CD4-positive, alpha-beta memory T cell (primary cell): ENCODE measurements around the gene PLEKHF1. TPM values are rescaled to one million over a fixed set of nuclear protein-coding genes. Genes with fewer than 3 reads are reported as not detected.
"Not testable (repeated sequence)": the region's sequence is repeated elsewhere in the genome, so short reads cannot be mapped to it uniquely, and the experiment has no call there.

Experiments used
- CTCF ChIA-PET: fragments of 350-600 bp; sonication (Branson Sonifier 250); formaldehyde crosslinking; loops from one replicate; lab custom pipeline; 2021; ENCODE audit warnings: inconsistent platforms; ENCODE audit not compliant: partially characterized antibody; lab: Charles Lee
- POLR2A ChIA-PET: fragments of 350-600 bp; sonication (Branson Sonifier 250); formaldehyde crosslinking; loops from one replicate; lab custom pipeline; 2021; ENCODE audit not compliant: partially characterized antibody; lab: Charles Lee
- DNase-seq, 5 donors: peaks; one replicate each; pipeline versions ENCODE4 v3.0.0 to v3.0.0-alpha.2; 2020 to 2022; ENCODE audit warnings: mixed read lengths in 1 of 5
- H3K27ac ChIP-seq: one replicate; pipeline ENCODE4 v1.7.0; 2013; ENCODE audit warnings: low read depth, low read length
- H3K27me3 ChIP-seq: 2 replicates; pipeline ENCODE4 v1.7.0; 2013; ENCODE audit warnings: mild to moderate bottlenecking, low read length, moderate library complexity; ENCODE audit not compliant: insufficient read depth
- H3K36me3 ChIP-seq: 2 replicates; pipeline ENCODE4 v1.7.0; 2013; ENCODE audit warnings: mild to moderate bottlenecking, low read length, moderate library complexity; ENCODE audit not compliant: insufficient read depth
- H3K4me1 ChIP-seq: 2 replicates; pipeline ENCODE4 v1.7.0; 2013; ENCODE audit warnings: mild to moderate bottlenecking, low read length, moderate library complexity; ENCODE audit not compliant: insufficient read depth
- H3K4me3 ChIP-seq, 2 donors: one replicate each; pipeline ENCODE4 v1.7.0; 2013; ENCODE audit warnings: low read length in 2 of 2, mild to moderate bottlenecking in 1 of 2
- H3K9me3 ChIP-seq, 2 donors: one replicate each; pipeline ENCODE4 v1.7.0; 2013; ENCODE audit warnings: low read length in 2 of 2, control low read depth in 1 of 2; ENCODE audit not compliant: control insufficient read depth in 1 of 2
- H3K27ac Mint-ChIP-seq, 7 donors: one replicate each; pipeline ENCODE4 v1.8.0; 2020 to 2021; ENCODE audit warnings: mixed read lengths in 7 of 7, mild to moderate bottlenecking in 6 of 7, inconsistent platforms in 3 of 7, moderate library complexity in 3 of 7
- H3K27me3 Mint-ChIP-seq, 2 donors: one replicate each; pipeline ENCODE4 v1.8.0; 2020 to 2021; ENCODE audit warnings: mixed read lengths in 2 of 2
- H3K36me3 Mint-ChIP-seq, 2 donors: one replicate each; pipeline ENCODE4 v1.8.0; 2020 to 2021; ENCODE audit warnings: mixed read lengths in 2 of 2, inconsistent platforms in 1 of 2, mild to moderate bottlenecking in 1 of 2
- H3K4me1 Mint-ChIP-seq, 4 donors: one replicate each; pipeline ENCODE4 v1.8.0; 2020 to 2021; ENCODE audit warnings: mixed read lengths in 4 of 4, mild to moderate bottlenecking in 1 of 4
- H3K4me3 Mint-ChIP-seq, 8 donors: one replicate each; pipeline ENCODE4 v1.8.0; 2020 to 2021; ENCODE audit warnings: mixed read lengths in 8 of 8, mild to moderate bottlenecking in 7 of 8, moderate library complexity in 6 of 8, inconsistent platforms in 3 of 8
- H3K9me3 Mint-ChIP-seq, 8 donors: one replicate each; pipeline ENCODE4 v1.8.0; 2020 to 2021; ENCODE audit warnings: mixed read lengths in 8 of 8, mild to moderate bottlenecking in 5 of 8, inconsistent platforms in 3 of 8, moderate library complexity in 1 of 8
- intact Hi-C: fragments of 100-400 bp; cut with micrococcal nuclease; formaldehyde crosslinking; loops from one replicate; pipeline ENCODE4 v1.15.1; 2023
- polyA plus RNA-seq, 2 donors: library from polyadenylated mRNA; unstranded; fragments of 300-500 nt; fragmentation: Illumina TruSeq; gene quantifications; one replicate each; pipeline ENCODE4 v1.2.3, GENCODE V29; 2021
- total RNA-seq, 2 experiments: library from RNA; stranded (reverse); gene quantifications; one replicate each; pipeline ENCODE4 v1.2.3, GENCODE V29; 2021

The PLEKHF1 gene
- total and polyA plus RNA-seq, 4 experiments from 2014 or later: 15.3 to 36.0 (median 31.8) TPM

DNA sequence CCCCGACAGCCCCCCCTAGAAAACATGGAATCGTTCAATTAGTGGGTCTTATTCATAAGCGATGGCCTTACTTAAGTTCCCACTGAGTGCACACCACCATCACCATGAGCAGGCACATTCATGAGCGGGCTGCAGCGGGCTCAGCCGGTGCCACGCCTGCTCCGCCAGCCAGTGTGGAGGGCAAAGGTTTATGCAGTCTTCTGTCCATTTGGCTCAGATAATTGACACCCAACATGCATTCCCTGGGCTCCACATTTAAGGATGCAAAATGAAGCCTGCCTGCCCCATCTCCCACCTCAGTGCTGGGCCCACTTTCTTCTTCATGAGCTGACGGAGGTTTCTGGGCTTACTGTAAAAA, 37.7 kb downstream of the PLEKHF1 start:
- Histone ChIP-seq H3K4me1 (peaks cover 6% of the 10 kb centered on the region), H3K4me3 (no peak overlapping the region), H3K27me3 (no peaks in the 10 kb centered on the region), H3K9me3 (no peaks in the 10 kb centered on the region), H3K27ac (no peak overlapping the region), H3K36me3 (peaks cover 38% of the 10 kb centered on the region)
- ChIA-PET CTCF (interaction anchor here (1.1 kb wide), 2 partner anchors 8 to 13 kb away, joined by 3 to 4 read pairs; no protein-coding TSS in a partner anchor), POLR2A (no interaction called here)
- DNase-seq: no peak
- H3K9me3 Mint-ChIP-seq: no peaks in the 10 kb centered on the region
- no peaks in the 10 kb centered on the region for H3K27me3 Mint-ChIP-seq
- no peak overlapping the region for H3K27ac Mint-ChIP-seq
- H3K4me1 Mint-ChIP-seq: peaks cover 4 to 15% (median 7%) of the 10 kb centered on the region in 4 donors
- H3K36me3 Mint-ChIP-seq: peaks cover 8 to 51% of the 10 kb centered on the region in 2 donors
- intact Hi-C loops: no loop called here
- H3K4me3 Mint-ChIP-seq: no peak overlapping the region

DNA sequence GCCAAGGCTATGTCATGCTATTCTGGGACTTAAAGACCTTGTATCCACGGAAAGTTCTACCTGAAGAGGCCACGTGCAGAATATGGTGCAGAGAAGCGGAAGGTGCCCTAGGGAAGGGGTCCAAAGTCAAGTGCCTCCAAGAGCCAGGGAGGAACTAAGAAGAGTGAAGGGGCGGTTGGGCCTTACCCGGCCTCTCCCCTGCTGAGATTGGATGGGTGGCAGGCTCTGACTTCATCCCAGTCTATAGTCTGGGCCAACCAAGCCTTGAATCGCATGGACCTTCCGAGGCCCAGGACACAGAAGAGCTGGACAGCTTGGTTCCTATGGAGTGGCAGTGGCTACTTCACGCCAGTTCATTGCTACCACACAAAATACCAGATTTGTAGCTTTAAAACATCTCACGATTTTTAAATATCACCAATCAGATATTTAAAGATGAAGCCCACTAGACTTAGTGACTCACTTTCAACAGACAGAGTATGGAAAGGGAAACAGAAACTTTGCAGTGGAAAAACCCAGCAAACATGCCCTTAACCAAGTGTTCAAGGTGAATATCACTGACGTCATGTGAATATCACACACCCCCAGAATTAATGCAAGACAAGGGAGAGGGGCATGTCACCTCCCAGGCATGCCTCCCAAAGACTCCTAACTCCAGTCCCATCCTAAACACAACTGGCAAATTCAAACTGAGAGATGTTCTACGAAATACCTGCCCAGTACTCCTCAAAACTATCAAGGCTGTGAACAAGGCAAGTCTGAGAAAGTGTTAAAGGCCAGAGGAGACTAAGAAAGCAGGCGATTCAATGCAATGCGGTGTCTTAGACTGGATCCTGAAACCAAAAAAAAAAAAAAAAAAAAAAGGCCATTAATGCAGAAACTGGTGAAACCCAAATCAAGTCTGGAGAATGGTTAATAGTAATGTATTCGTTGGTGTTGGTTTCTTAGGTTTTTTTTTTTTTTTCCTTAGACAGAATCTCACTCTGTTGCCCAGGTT, 39.6 kb downstream of the PLEKHF1 start:
- Histone ChIP-seq H3K36me3 (peaks cover 38% of the 10 kb centered on the region), H3K4me3 (no peak overlapping the region), H3K27ac (no peak overlapping the region), H3K9me3 (no peaks in the 10 kb centered on the region), H3K27me3 (no peaks in the 10 kb centered on the region), H3K4me1 (peaks cover 18% of the 10 kb centered on the region)
- no peaks in the 10 kb centered on the region for H3K9me3 Mint-ChIP-seq
- no peak for DNase-seq
- H3K4me3 Mint-ChIP-seq: peak overlapping the region in 1 of 8 donors; percentile 8
- ChIA-PET CTCF (interaction anchor here (1.2 to 1.8 kb wide), 5 partner anchors 8 to 93 kb away, joined by 3 to 8 read pairs (median 4); no protein-coding TSS in a partner anchor), POLR2A (no interaction called here)
- peak overlapping the region; percentile 20 to 91 (median 77) for H3K27ac Mint-ChIP-seq
- peaks cover 8 to 55% of the 10 kb centered on the region in 2 donors for H3K36me3 Mint-ChIP-seq
- intact Hi-C loops: no loop called here
- peaks cover 10 to 31% (median 12%) of the 10 kb centered on the region in 4 donors for H3K4me1 Mint-ChIP-seq
- no peaks in the 10 kb centered on the region for H3K27me3 Mint-ChIP-seq

DNA sequence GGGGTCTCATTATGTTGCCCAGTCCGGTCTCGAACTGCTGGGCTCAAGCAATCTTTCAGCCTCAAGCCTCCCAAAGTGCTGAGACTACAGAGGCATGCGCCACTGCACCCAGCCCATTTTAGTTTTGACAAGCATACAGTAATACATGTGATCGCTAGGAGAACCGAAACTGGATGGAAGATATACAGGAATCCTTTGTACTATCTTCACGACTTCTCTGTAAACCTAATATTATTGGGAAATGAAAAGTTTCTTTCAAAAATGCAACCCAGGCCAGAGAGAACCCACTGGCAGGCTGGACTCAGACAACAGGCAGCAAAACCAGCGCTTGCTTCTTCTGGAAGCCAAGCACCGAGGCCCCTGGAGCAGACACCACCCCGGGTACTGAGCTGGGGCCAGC, 40.4 kb downstream of the PLEKHF1 start:
- H3K9me3 Mint-ChIP-seq: no peaks in the 10 kb centered on the region
- H3K36me3 Mint-ChIP-seq: peaks cover 12 to 56% of the 10 kb centered on the region in 2 donors
- H3K27ac Mint-ChIP-seq: peak overlapping the region in 4 of 7 donors; percentile 50 to 82 (median 72)
- peaks cover 38% of the 10 kb centered on the region for H3K36me3 ChIP-seq
- no peaks in the 10 kb centered on the region for H3K27me3 Mint-ChIP-seq
- no peaks in the 10 kb centered on the region for H3K9me3 ChIP-seq
- no peaks in the 10 kb centered on the region for H3K27me3 ChIP-seq
- H3K4me1 ChIP-seq: peaks cover 26% of the 10 kb centered on the region
- DNase-seq: no peak
- POLR2A ChIA-PET: interaction anchor here (0.9 kb wide), 1 partner anchor 10 kb away, joined by 3 read pairs; no protein-coding TSS in a partner anchor
- CTCF ChIA-PET: interaction anchor here (1.2 to 4.8 kb wide), 4 partner anchors 11 to 94 kb away, joined by 3 to 21 read pairs (median 10); no protein-coding TSS in a partner anchor
- no peak overlapping the region for H3K4me3 ChIP-seq
- peaks cover 16 to 40% (median 21%) of the 10 kb centered on the region in 4 donors for H3K4me1 Mint-ChIP-seq
- intact Hi-C loops: no loop called here
- H3K27ac ChIP-seq: no peak overlapping the region
- no peak overlapping the region for H3K4me3 Mint-ChIP-seq

DNA sequence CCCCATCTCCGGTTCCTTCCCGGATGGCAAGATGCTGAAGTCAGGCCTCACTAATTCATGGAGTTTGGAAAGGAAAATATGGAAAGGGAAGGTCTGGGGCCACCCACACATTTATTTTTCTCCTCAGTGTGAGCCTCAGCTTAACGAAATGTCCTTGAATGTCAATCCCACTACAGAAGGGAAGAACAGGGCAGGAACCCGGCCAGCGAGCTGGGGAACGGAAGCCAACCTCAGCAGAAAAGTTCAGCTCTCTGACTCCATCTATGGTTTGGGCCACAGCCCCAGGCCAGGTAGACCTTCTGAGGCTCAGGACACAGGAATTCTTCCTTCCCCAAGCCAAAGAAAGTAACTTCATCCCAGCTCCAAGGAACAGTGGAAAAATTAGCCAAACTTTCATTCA, 41.4 kb downstream of the PLEKHF1 start:
- H3K4me1 Mint-ChIP-seq: peaks cover 20 to 49% (median 28%) of the 10 kb centered on the region in 4 donors
- Histone ChIP-seq H3K36me3 (peaks cover 38% of the 10 kb centered on the region), H3K4me1 (peaks cover 35% of the 10 kb centered on the region), H3K4me3 (no peak overlapping the region), H3K27me3 (no peaks in the 10 kb centered on the region), H3K9me3 (no peaks in the 10 kb centered on the region), H3K27ac (no peak overlapping the region)
- H3K4me3 Mint-ChIP-seq: no peak overlapping the region
- CTCF ChIA-PET: interaction anchor here (3.6 to 4.8 kb wide), 2 partner anchors 10 to 12 kb away, joined by 18 to 21 read pairs; no protein-coding TSS in a partner anchor
- no peaks in the 10 kb centered on the region for H3K27me3 Mint-ChIP-seq
- intact Hi-C loops: no loop called here
- POLR2A ChIA-PET: interaction anchor here (0.9 kb wide), 1 partner anchor 9 kb away, joined by 3 read pairs; no protein-coding TSS in a partner anchor
- H3K36me3 Mint-ChIP-seq: peaks cover 12 to 54% of the 10 kb centered on the region in 2 donors
- DNase-seq: no peak
- no peaks in the 10 kb centered on the region for H3K9me3 Mint-ChIP-seq
- peak overlapping the region in 1 of 7 donors; percentile 82 for H3K27ac Mint-ChIP-seq

DNA sequence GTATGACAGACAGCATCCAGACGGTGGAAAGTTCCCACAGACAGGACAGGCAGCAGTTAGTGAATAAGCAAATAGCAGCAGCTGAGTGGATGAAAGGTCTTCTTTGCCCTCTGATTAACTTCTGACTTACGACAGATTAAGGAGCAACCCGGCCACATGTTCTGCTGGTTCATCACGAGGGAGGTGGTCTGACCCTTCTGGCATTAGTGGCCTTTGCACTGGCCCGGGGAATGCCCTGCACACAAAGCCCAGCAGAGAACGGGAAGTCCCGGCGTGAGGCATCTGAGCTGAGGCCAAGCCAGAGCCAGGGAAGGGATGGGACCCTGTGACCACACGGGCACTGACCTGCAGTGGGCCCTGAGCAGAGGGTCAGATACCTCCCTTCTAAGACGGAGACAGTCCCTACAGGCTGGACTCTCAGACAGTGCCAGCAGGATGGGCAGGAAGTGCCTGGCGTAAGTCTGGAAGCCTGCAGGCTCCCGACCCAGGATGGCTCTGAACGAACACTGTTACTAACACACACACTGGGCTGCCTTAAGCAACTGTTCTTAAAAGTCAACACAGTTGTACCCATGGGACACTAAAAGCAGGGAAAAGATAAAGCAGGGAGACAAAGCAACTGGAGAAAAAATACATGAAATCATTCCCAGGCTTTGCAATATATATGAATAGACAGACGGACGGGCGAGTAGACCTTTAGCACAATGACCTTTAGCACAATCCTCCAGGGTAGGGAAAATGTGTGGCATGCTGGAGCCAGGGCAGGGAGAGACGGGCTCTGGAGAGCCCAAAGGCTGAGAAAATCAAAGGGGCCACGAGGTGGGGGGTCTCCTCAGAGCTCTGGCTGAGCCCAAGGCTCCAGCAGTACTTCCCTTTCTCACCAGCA, 43.5 kb downstream of the PLEKHF1 start:
- no peaks in the 10 kb centered on the region for H3K27me3 ChIP-seq
- ChIA-PET POLR2A (no interaction called here), CTCF (interaction anchor here (0.9 to 13.2 kb wide), 4 partner anchors 7 to 99 kb away, joined by 3 to 267 read pairs (median 20); partner anchors contain the start of gene POP4)
- intact Hi-C loops: no loop called here
- no peak overlapping the region for H3K27ac ChIP-seq
- H3K4me3 ChIP-seq: no peak overlapping the region
- Mint-ChIP-seq H3K4me3 (peak overlapping the region in 2 of 8 donors; percentile 26 to 40), H3K36me3 (peaks cover 12 to 42% of the 10 kb centered on the region in 2 donors), H3K27me3 (no peaks in the 10 kb centered on the region), H3K27ac (peak overlapping the region in 5 of 7 donors; percentile 10 to 86 (median 76)), H3K4me1 (peaks cover 39 to 71% (median 48%) of the 10 kb centered on the region in 4 donors), H3K9me3 (no peaks in the 10 kb centered on the region)
- peaks cover 57% of the 10 kb centered on the region for H3K4me1 ChIP-seq
- H3K36me3 ChIP-seq: peaks cover 23% of the 10 kb centered on the region
- H3K9me3 ChIP-seq: no peaks in the 10 kb centered on the region
- DNase-seq: no peak

DNA sequence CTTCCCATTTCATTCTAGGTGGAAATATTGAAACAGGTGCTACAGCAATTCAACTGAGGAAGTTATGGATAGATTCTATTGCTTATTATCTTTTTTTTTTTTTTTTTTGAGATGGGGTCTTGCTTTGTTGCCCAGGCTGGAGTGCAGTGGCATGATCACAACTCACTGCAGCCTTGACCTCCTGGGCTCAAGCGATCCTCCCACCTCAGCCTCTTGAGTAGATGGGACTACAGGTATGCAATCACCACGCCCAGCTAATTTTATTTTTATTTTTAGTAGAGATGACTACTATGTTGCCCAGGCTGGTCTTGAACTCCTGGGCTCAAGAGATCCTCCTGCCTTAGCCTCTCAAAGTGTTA, 44.2 kb downstream of the PLEKHF1 start:
- H3K36me3 ChIP-seq: peaks cover 21% of the 10 kb centered on the region
- H3K4me3 ChIP-seq, H3K27me3 ChIP-seq, H3K9me3 ChIP-seq, H3K27me3 Mint-ChIP-seq, intact Hi-C loops, H3K9me3 Mint-ChIP-seq, H3K27ac ChIP-seq, DNase-seq: not testable (repeated sequence)
- peak overlapping the region in 2 of 8 donors; percentile 26 to 47 for H3K4me3 Mint-ChIP-seq
- H3K36me3 Mint-ChIP-seq: peaks cover 12 to 40% of the 10 kb centered on the region in 2 donors
- H3K4me1 ChIP-seq: peaks cover 62% of the 10 kb centered on the region
- ChIA-PET CTCF (interaction anchor here (4.8 to 13.2 kb wide), 2 partner anchors 15 to 99 kb away, joined by 21 to 267 read pairs; partner anchors contain the start of gene POP4), POLR2A (interaction anchor here (1.0 kb wide), 1 partner anchor 28 kb away, joined by 3 read pairs; no protein-coding TSS in a partner anchor)
- H3K4me1 Mint-ChIP-seq: peaks cover 43 to 76% (median 53%) of the 10 kb centered on the region in 4 donors
- H3K27ac Mint-ChIP-seq: peak overlapping the region in 5 of 7 donors; percentile 37 to 86 (median 82)
